ENCODE results near the gene CMKLR1.

GRCh38 chr12:108373111-108373510, 34.0 kb upstream of the CMKLR1 start:
- peak; percentile 58 for TF ChIP-seq CTCF (IDR thresholded peaks at IDR 0.05)
- no peak for TF ChIP-seq ZFX (IDR thresholded peaks at IDR 0.05; ENCODE audit: borderline replicate concordance)
